Kidney glomerular epithelial cell (primary cell): ENCODE results near the gene CARD8.
"Not testable (repeated sequence)": the region's sequence is repeated elsewhere in the genome, so short reads cannot be mapped to it uniquely, and the experiment has no call there.

Experiments
- DNase-seq: peaks from one replicate; lab custom pipeline; 2025; lab: John Stamatoyannopoulos, UW

CARD8 gene, protein sequence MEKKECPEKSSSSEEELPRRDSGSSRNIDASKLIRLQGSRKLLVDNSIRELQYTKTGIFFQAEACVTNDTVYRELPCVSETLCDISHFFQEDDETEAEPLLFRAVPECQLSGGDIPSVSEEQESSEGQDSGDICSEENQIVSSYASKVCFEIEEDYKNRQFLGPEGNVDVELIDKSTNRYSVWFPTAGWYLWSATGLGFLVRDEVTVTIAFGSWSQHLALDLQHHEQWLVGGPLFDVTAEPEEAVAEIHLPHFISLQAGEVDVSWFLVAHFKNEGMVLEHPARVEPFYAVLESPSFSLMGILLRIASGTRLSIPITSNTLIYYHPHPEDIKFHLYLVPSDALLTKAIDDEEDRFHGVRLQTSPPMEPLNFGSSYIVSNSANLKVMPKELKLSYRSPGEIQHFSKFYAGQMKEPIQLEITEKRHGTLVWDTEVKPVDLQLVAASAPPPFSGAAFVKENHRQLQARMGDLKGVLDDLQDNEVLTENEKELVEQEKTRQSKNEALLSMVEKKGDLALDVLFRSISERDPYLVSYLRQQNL

DNA sequence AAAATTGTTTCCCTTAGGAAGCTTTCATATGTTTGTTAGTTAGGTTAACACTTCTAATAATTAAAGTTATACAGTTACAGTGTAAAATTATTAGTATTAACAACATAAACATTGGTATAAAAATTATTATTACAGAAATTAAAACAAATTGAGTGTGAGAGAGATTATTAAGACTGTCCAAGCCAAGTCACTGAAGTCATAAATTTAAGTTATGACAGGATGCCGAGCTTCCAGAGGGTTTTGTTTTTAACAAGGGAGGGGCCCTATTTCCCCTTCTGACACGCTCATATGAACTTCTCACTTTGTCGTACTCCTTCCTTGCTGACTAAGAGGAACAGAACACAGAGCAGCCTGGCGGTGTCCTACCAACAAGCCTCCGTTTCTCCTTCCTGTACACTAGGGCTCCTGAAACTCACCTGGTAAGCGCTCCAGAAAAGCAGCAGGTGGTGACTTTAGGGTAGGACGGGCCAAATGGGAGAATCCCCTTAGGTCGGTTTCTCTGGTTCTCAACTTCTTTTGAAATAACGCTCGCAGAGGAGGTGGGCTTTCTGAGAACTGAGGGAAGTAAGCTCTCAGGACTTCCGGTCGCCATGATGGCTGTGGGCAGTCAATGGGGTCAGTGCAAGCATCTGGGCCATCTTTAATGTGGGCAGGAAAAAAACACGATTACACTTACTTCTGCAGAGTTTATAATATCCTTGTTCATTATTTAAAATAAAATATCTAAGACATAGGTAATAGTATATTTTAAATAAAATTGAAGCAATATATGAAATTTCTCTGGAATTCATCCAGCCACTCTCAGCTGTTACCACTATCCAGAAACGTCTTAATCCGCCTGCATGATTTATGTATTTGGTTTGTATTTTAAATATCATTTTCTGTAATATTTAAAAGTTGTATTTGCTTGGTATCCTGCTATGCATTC lies at the start of gene CARD8:
Gene CARD8 (minus strand): TSS at position 537 of the 928 bp plus-strand sequence. CDS start 14,892 bp downstream, outside the sequence.
- peak; percentile 97 for DNase-seq

DNA sequence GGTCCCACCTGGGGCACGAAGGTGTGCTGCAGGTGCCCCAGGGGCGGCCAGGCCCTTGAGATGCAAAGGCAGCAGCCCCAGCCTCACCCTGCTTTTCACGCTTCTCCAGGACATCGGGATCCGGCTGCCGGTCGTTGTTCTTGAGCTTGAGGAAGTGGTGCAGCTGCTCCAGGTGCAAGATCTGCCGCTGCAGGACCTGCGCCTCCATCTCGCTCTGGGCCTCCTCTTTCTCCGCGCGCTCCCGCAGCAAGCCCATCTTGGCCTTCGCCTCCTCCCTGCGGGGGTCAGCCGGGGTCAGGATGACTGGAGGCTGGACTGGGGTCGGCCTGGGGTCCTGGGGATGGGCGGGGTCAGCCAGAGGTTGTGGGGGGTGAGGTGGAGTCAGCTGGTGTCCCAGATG lies 48.2 kb upstream of the CARD8 start:
- no peak for DNase-seq

DNA sequence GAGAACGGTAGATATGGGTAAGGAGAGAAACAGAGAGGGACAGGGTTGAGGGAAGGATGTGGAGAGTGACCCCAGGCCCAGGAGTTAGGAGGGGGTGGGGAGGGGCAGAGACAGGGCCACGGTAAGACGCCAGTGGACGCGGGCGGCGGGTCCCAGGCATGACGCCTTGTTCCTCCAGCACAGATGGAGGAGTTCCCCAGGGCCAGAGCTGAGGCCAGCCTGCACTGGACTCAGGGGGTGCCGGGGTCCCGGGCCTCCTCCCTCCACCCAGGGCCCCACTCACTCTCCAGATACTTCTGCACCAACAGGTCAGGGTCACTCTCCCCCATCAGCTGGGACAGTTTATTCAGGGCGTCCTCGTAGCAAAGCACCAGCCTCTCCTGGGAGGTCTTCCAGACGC lies 47.7 kb upstream of the CARD8 start:
- no peak for DNase-seq

DNA sequence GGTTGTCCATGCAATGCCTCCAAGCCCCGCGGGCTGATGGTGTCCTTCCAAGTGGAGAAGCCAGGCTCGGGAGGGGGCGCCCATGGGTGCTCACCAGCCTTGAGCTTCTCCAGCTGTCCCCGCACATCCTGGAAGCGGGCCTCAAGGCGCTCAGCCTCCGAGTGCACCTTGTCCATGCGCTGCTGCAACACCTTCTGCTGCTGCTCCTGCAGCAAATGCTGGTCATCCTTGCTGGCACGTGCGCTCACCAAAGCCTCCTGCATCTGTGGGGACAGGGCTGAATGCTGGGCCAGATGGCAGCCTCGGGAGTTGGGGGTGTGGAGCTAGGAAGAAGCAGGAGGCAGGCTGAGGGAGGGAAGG lies 46.9 kb upstream of the CARD8 start:
- DNase-seq: no peak

DNA sequence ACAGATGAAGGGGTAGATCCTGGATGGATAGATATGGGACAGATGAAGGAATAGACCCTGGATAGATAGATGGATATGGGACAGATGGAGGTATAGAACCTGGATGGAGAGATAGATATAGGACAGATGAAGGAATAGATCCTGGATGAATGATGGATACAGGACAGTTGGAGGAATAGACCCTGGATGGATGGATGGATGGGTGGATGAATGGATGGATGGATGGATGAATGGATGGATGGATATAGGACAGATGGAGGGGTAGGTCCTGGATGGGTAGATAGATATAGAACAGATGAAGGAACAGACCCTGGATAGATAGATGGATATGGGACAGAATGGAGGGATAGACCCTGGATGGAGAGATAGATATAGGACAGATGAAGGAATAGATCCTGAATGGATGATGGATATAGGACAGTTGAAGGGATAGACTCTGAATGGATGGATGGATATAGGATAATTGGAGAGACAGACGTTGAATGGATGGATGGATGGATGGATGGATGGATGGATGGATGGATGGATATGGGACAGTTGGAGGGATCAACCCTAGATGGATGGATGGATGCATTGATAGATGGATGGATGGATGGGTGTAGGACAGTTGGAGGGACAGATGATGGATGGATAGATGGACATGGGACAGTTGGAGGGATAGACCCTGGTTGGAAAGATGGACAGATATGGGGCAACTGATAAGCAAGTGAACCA lies 46.3 kb upstream of the CARD8 start:
- DNase-seq: no peak

DNA sequence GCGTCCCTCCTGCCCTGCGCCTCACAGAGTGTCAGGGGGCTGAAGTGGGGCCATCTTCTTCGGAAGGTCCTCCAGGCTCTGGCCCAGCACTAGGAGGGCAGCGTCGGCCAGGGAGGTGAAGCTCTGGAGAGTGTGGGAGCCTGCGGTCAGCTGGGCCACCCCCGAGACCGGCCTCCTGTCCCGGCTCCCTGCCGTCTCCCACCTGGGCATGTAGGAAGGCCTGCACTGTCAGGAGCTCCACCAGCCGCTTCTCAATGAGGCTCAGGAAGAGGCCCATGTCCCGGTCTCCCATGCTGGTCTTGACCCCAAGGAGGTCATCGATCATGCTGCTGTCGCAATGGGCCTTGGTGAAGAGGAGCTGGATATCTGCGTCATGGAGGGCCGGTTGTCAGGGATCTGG lies 42.3 kb upstream of the CARD8 start:
- DNase-seq: no peak

DNA sequence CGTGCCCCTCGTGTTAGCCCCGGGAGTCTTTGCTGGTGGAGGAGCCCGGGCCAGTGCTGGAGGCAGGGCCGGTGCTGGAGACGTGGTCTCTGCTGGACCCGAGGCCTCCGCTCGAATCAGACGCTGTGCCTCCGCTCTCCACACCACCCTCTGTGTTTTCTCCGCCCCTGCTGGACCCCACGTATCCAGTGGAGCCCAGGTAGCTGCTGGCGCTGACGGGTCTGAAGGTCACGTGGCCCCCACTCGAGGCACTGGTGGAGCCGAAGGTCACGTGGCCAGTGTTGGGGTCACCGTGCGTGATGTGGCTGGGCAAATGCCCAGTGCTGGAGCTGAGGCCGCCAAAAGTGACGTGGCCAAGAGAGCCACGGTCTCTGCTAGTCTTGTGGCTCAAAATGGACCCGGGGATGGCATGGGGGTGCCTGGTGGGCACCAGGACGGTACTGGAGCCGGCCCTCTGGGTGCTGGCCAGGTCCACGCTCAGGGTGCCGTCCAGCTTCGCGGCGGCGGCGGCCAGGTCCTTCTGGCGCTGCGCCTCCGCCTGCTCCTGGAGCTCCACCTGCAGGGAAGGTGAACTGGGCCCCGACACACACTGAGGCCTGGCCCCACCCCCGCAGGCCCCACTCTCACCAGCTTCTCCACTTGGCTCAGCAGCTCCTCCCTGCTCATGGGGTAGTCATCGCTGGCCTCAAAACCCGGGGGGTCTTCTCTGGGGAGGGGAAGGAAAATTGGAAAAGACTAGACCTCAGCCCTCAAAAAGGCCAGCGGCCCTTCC lies 41.4 kb upstream of the CARD8 start:
- DNase-seq: no peak

DNA sequence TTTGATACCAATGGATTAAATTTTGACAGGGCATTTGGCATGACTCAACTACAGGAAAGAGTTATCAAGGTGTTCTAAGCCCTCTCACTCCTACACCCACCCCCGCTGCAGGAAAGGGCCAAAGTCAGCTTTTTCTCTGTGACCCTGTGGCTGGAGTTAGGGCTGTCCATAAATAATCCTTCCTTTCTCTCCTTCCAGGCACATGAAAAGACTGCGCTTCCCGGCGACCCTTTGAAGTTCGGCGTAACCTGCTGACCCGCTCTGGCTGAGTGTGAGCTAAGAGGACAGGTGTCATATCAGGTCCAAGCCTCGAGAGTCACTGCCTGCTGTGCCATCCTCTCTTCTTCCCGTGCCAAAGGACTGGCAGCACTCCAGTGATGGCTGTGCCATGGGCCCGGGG lies 39.7 kb upstream of the CARD8 start:
- DNase-seq: no peak

DNA sequence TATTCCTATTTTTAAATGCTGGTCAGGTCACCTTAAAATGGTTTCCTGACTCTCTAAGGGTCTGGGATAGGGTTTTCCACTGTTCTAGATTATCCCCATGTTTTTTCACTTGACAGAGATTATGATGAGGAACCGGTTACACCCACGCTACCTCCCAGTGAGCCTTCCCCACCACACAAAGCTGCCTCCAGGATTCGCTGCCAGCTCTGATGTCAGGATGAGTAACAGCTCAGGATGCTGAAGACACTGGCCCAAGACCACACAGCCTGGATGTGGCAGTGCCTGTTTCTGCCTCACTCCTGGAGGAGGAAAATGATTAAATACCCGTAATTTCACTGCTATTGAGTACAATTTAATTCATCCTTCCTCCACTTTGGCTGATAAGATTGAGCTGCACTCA lies 37.1 kb upstream of the CARD8 start:
- peak; percentile 9 for DNase-seq

DNA sequence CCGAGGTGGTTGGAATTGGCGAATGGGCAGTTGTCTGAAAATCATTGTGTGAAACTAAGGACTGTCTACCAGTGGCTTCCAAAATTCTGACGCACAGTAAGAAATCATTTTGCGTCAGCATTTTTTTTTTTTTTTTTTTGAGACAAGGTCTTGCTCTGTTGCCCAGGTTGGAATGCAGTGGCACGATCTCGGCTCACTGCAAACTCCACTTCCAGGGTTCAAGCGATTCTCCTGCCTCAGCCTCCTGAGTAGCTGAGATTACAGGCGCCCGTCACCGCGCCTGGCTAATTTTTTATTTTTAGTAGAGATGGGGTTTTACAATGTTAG lies 35.7 kb upstream of the CARD8 start:
- not testable (repeated sequence) for DNase-seq

DNA sequence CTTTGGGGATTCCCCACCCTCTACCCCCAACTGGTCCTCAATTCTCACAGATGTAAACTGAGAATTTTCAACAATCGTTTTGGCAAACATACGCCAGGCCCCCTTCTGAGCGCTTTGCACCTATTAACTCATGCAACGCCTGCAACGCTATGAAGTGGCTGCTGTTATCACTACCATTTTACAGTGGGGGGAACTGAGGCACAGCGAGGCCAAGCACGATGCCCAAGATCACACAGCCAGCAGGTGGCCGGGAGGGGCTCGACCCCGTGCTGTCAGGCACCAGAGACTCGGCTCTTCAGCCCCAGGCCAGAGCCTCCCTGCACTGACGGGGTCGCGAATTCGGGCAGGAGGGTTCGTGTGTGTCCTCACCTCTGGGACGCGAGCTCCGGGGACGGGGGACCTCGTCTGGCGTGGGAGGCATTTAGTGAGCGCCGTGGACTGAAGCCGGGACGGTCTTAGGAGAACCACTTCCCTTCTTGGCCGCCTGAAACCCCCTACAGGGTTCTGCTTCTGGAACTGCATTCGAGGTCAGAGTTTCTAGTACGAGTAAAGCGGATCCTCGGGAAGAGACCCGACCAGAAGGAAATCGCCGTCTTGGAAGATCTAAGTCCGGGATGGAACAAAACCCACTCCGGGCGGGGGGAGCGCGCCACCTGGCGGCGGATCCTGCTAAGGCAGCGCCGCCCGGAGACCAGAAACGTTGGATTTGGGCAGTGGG lies 35.2 kb upstream of the CARD8 start:
- peak; percentile 69 for DNase-seq

DNA sequence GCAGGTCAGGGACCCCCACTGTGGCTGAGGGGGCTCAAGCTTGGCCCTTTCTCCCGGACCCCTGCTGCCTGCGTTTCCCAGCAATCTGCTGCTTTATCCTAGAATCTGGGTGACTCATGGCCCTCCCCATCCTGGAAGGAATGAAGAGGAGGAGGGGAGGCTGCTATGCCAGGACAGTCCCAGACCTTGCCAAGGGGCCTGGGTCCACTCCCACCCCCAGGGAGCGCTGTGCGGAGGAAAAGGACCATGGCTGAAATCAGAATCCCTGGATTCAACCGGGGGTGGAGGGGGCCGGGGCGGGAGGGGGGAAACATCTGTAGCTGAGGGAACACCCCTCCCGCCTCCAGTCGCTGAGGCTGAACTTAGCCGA lies 34.7 kb upstream of the CARD8 start:
- peak; percentile 65 for DNase-seq

DNA sequence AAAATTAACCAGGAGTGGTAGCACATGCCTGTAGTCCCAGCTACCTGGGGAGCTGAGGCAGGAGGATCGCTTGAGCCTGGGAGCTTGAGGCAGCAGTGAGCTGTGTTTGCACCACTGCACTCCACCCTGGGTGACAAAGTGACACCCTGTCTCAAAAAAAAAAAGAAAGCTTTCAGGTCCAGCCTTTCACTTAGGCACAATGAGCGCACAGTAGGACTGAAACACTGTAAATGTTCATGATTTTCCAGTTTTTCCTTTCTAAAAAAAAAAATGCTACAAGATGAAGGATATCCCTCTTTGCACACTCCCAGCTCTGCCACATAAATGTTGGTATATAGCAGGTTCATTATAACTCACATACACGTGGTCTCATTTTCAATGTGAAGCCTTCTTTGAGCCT lies 32.0 kb upstream of the CARD8 start:
- DNase-seq: no peak

DNA sequence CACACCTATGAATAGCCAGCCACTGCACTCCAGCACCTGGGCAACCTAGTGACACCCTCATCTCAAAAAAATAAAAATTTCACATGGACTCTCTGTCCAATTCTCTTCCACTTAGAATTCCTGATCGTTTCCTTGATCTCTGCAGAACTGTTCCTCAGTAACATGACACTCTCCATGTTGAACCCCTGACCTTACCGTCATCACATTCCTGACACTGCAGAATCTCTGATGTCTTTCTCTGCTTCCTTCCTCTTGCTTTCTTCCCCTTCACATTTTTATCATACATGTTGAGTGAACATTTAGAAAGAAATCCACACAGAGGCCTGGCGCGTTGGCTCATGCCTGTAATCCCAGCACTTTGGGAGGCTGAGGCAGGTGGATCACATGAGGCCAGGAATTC lies 29.2 kb upstream of the CARD8 start:
- DNase-seq: no peak

DNA sequence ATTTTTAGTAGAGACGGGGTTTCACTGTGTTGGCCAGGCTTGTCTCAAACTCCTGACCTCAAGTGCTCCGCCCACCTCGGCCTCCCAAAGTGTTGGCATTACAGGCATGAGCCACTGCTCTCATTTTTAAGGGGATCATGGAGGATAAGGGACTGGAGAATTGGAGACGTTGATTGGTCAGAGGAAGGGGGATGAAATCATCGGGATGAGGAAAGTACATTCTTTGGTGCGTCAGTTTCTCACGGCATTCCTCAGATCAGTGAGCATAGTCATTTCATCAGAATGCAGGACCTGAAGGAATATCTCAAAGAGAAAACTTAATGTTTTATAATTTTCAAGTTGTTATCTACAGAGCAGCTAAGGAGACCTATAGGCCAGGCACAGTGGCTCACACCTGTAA lies 28.2 kb upstream of the CARD8 start:
- DNase-seq: no peak

DNA sequence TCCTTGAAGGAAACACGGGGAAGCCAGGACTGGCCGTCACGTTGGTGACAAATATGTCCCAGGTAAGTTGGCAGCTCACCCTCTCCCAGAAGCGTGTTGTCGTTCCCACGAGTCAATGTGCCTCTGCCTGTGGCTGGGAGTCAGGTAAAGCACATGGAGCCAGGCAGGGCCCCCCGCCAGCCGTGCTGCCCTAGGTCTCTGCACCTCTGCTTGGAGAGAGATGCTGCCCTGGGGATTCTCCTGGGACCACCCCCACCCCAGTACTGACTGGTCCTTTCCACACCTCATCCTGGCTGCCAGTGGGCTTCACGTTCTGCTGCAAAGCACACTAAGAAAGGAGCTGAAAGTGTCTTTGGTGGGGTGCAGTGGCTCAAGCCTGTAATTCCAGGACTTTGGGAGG lies 24.0 kb upstream of the CARD8 start:
- no peak for DNase-seq

DNA sequence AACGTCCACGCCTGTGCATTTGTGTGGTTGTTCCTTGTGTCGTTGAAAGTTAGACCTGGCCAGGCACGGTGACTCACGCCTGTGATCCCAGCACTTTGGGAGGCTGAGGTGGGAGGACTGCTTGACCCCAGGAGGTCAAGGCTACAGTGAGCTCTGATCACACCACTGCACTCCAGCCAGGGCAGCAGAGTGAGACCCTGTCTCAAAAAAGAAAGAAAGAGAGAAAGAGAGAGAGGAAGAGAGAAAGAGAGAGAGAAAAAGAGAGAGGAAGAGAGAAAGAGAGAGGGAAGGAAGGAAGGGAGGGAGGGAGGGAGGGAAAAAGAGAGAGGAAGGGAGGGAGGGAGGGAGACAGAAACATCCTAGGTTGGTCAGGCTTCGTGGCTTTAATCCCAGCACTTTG lies 19.2 kb upstream of the CARD8 start:
- DNase-seq: no peak

DNA sequence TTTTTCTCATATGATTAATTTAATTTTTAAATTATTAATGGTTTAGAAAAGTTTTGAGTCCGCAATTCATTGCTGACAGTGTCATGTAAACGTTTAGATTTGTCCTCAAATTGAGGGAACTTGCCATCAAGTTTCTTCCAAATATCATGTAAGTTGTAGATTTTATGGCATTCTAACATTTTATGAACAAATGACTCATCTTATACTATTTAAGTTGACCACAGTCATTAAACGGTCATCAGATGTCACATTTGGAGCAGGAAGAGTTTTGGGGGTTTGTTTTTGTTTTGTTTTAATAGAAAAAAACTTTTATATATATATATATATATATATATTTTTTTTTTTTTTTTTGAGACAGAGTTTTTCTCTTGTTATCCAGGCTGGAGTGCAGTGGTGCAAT lies 18.5 kb upstream of the CARD8 start:
- DNase-seq: no peak

DNA sequence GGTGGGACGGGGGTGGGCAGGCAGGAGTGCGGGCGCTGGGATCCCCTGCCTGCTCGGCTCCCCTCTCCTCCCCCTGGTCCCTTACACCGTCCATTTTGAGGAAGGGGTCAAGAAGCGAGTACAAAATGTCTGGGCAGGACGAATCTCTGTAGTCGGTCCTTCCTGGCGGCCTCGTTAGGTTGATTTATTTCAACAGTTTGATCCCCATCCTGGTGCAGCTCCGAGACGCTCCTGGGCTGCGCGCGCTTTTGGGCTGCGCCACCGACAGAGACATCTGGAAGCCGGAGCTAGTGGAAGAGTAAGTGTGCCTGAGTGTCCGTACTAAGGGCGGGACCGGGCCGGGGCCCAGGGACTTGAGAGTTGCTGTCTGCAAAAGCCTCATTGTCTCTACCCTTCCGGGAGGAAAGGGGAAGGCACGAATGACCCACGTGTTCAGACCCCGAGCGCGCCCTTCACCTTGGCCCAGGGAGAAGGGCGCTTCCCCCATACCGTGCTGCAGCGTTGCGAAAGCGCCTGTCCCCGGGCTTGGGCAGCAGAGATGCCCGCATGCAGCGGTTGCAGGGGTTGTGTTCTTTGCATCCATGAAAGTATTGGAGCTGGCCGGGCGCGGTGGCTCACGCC lies 15.9 kb upstream of the CARD8 start:
- DNase-seq: no peak

DNA sequence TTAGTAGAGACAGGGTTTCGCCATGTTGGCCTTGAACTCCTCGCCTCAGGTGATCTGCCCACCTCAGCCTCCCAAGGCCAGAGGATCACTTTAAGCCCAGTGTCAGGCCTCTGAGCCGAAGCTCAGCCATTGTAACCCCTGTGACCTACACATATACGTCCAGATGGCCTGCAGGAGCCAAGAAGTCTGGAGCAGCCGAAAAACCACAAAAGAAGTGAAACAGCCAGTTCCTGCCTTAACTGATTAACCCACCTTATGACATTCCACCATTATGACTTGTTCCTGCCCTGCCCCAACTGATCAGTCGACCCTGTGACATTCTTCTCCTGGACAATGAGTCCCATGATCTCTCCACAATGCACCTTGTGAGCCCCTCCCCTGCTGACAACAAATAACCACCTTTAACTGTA lies 13.9 kb upstream of the CARD8 start:
- DNase-seq: not testable (repeated sequence)

DNA sequence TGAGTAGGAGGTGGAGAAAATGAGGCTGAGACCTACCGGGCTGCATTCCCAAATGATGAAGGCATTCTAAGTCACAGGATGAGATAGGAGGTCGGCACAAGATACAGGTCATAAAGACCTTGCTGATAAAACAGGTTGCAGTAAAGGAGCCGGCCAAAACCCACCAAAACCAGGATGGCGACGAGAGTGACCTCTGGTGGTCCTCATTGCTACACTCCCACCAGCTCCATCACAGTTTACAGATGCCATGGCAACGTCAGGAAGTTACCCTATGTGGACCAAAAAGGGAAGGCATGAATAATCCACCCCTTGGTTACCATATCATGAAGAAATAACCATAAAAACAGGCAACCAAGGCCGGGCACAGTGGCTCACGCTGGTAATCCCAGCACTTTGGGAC lies 9.6 kb upstream of the CARD8 start:
- not testable (repeated sequence) for DNase-seq
